Thyroid gland (tissue), 4 donors: ENCODE measurements around the gene TUBD1.
"Not testable (repeated sequence)": the region's sequence is repeated elsewhere in the genome, so short reads cannot be mapped to it uniquely, and the experiment has no call there.

ENCODE experiments used
- CTCF ChIP-seq, 6 experiments: fragments of 200-600 bp in 3 of 6; fragments of 450-650 bp in 3 of 6; sonication (generic) in 3 of 6; IDR thresholded peaks; one replicate each; pipeline ENCODE4 v1.5.1; 2016 to 2019; ENCODE audit warnings: antibody characterized with exemption in 6 of 6, mild to moderate bottlenecking in 2 of 6, inconsistent platforms in 1 of 6, moderate library complexity in 1 of 6
- POLR2A ChIP-seq, 2 donors: fragments of 450-650 bp; IDR thresholded peaks; one replicate each; pipeline ENCODE4 v1.6.1; 2017; ENCODE audit warnings: antibody characterized with exemption in 2 of 2, mild to moderate bottlenecking in 2 of 2, moderate library complexity in 1 of 2

GRCh38 chr17:59852847-59853167, 39.9 kb downstream of the TUBD1 start:
- TF ChIP-seq CTCF, POLR2A (IDR thresholded peaks at IDR 0.05): not testable (repeated sequence)
